MG63 (cell line): ENCODE measurements around the gene FAM72C. TPM values are rescaled to one million over a fixed set of nuclear protein-coding genes. Genes with fewer than 3 reads are reported as not detected.
"Not testable (repeated sequence)": the region's sequence is repeated elsewhere in the genome, so short reads cannot be mapped to it uniquely, and the experiment has no call there.

Experiments
- DNase-seq: peaks from one replicate; pipeline ENCODE4 v3.0.0-alpha.2; 2020
- H3K27me3 ChIP-seq: fragments of 250-450 bp; sonication (Bioruptor Pico); 2 replicates; pipeline ENCODE4 v1.5.1; 2020; ENCODE audit warnings: mild to moderate bottlenecking, moderate library complexity
- H3K36me3 ChIP-seq: fragments of 250-450 bp; sonication (Bioruptor Pico); 2 replicates; pipeline ENCODE4 v1.5.1; 2020; ENCODE audit warnings: mild to moderate bottlenecking, moderate library complexity
- H3K4me3 ChIP-seq: fragments of 250-450 bp; sonication (Bioruptor Pico); 2 replicates; pipeline ENCODE4 v1.5.1; 2020; ENCODE audit warnings: mild to moderate bottlenecking, moderate library complexity
- H3K9me3 ChIP-seq: fragments of 250-450 bp; sonication (Bioruptor Pico); 2 replicates; pipeline ENCODE4 v1.5.1; 2020; ENCODE audit warnings: mild to moderate bottlenecking, moderate library complexity
- total RNA-seq: library from RNA; depleted of rRNA; stranded (reverse); fragments of >200 nt; shearing (Covaris generic); gene quantifications from 2 replicates; pipeline ENCODE4 v1.2.3, GENCODE V29; 2014; ENCODE audit warnings: low replicate concordance

FAM72C gene
- total RNA-seq, 1 experiment from 2014 or later = 4.1 TPM

DNA sequence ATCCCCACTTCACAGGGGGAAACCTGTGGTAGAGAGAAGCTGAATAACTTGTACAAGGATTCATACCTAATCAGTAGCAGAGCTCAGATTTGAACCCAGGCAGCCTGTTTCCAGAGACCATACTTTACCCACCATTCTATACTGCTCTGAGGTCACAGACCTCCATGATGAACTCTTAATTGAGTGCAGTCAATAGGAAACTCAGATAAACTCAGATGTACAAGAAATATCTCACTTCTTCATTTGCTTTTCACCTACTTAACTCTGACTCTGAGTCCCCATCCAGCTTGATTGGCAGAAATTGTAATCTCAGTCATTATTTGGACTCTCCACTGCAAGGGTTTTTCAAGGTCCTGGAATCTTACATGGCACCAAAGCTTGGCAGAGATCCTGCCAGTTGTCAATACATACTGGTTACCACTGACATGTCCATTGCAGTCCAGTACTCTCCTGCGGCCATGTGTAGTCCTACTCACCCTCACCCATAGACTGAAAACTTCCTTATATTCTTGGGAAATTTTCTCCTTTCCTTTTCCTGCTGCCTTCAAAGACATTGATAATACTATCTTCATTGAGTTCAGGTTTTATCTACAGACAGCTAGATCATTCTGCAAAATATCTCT is 29.4 kb downstream of the FAM72C start:
- not testable (repeated sequence) for DNase-seq, H3K4me3 ChIP-seq, H3K36me3 ChIP-seq, H3K9me3 ChIP-seq, H3K27me3 ChIP-seq

DNA sequence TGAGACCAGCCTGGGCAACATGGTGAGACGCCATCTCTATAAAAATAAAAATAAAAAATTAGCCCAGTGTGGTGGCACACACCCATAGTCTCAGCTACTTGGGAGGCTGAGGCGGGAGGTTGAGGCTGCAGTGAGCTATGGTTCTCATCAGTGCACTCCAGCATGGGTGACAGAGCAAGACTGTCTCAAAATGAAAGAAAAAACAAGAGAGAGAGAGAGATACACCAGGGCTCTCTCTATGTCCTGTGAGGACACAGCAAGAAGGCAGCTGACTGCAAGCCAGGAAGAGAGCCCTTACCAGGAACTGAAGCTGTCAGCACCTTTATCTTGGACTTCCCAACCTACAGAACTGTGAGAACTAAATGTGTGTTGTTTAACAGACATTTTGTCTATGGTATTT is 32.1 kb downstream of the FAM72C start:
- not testable (repeated sequence) for H3K36me3 ChIP-seq, DNase-seq, H3K9me3 ChIP-seq, H3K27me3 ChIP-seq, H3K4me3 ChIP-seq

DNA sequence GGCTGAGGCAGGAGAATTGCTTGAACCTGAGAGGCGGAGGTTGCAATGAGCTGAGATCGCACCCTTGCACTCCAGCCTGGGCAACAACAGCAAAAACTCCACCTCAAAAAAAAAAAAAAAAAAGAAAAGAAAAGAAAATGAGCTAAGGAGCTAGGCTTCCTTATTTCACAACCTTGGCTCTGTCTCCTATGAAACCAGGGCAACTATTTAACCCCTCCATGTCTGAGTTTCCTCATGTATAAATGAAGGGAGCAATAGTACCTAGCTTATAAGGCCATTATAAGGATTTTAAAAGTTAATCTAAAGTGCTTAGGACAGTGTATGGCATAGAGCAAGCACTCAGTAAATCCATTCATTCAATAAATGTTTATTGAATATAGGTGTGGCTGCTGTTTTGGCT is 32.9 kb downstream of the FAM72C start:
- H3K36me3 ChIP-seq, H3K9me3 ChIP-seq, DNase-seq: not testable (repeated sequence)

DNA sequence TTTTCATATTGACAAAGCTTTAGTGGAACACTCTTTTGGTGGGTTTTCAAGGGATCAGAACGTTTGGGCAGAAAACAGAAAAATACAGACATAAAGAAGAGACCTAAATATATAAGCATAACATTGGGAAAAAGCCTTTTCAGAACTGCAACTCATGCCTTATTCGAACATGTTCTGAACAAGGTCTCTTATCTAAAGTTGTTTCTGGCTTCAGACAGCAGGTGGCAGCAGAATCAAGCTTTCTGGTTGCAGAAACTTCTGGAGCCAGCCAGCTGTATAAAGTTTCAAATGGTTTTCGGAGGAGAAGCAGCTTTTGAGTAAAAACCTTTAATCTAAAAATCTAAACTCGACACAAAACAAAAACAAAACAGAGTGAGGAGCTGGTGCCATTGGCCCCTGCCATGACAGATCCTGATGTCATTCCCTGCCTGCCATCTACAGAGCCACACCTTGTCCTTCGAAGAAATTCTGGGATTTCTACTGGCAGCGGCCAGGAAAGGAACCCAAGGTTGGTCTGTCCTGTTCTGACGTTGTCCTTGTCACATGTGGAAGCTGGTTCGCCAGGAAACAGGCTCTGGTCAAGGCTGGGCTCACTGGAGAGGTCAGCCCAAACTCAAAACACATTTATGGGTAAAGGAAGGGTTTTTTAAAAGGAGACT is 35.2 kb downstream of the FAM72C start:
- H3K36me3 ChIP-seq, H3K4me3 ChIP-seq, H3K27me3 ChIP-seq, H3K9me3 ChIP-seq: not testable (repeated sequence)
- peak; percentile 29 for DNase-seq

More for the DNA sequence above, 32.9 kb downstream of the FAM72C start:
- not testable (repeated sequence) for H3K27me3 ChIP-seq, H3K4me3 ChIP-seq

DNA sequence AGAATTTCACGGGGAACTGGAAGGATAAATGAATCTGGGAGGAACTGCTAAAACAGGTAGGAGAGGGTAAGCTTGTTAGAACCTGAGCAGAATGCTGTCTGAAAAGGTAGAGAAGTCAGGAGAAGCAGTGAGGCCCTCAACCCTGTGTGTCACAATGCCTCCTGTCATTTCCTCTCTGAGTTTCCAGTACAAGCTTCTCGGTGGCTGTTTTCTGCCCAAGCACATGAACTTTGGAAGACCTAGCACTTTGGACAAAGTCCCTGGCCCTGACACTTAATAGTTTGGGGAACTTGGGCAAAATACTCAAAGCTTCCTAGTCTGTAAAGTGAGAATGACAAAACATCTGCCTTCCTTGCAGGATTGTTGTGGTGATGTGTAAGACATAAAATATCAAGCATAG is 52.7 kb downstream of the FAM72C start:
- H3K9me3 ChIP-seq, H3K36me3 ChIP-seq, DNase-seq, H3K27me3 ChIP-seq, H3K4me3 ChIP-seq: not testable (repeated sequence)

DNA sequence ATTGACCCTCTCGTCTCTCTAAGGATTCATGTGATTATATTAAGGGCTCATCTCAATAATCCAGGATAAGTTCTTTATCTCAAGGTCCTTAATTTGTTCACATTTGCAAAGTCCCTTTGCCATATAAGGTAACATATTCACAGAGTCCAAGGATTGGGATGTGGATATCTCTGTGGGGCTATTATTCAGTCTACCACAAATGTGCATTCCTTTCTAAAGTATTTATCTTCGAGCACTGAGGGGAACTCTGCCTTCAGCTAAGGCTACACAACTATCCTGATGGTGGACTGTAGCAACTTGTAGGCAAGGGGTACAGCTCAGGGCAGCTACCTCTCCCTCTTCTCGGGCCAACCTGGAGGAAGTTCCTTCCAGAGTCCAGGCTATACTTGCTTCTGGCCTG is 53.2 kb downstream of the FAM72C start:
- not testable (repeated sequence) for H3K27me3 ChIP-seq, H3K4me3 ChIP-seq, H3K9me3 ChIP-seq, H3K36me3 ChIP-seq, DNase-seq

DNA sequence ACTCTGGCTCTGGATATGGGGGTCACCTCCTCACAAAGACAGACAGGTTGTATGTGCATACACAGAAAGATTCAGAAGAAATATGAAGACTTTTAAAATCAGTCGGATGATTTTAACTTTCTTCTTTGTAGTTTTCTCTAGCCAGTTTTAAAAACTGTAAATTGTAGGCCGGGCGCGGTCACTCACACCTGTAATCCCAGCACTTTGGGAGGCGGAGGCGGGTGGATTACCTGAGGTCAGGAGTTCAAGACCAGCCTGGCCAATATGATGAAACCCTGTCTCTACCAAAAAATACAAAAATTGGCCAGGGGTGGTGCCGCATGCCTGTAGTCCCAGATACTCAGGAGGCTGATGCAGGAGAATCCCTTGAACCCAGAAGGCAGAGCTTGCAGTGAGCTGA is 58.1 kb downstream of the FAM72C start:
- H3K4me3 ChIP-seq, DNase-seq, H3K27me3 ChIP-seq, H3K36me3 ChIP-seq, H3K9me3 ChIP-seq: not testable (repeated sequence)
